NT2/D1 (cell line): ENCODE results near the gene UMAD1.
A peak's percentile ranks its signal among the peaks of the same experiment; 100 is the strongest.
"Not testable (repeated sequence)": the region's sequence is repeated elsewhere in the genome, so short reads cannot be mapped to it uniquely, and the experiment has no call there.

Source experiments
- DNase-seq: peaks from one replicate; pipeline ENCODE4 v3.0.0-alpha.2; 2011; ENCODE audit warnings: low read depth, low spot score
- H3K27me3 ChIP-seq: 2 replicates; pipeline ENCODE4 v1.6.0; 2011; ENCODE audit warnings: mild to moderate bottlenecking; ENCODE audit not compliant: insufficient read length, insufficient read depth
- H3K36me3 ChIP-seq: 2 replicates; pipeline ENCODE4 v1.6.1; 2011; ENCODE audit warnings: mild to moderate bottlenecking, low read length, mixed read lengths; ENCODE audit not compliant: insufficient read depth, insufficient read length
- H3K4me1 ChIP-seq: 2 replicates; pipeline ENCODE4 v1.5.1; 2011; ENCODE audit not compliant: insufficient read depth, insufficient read length
- H3K4me3 ChIP-seq: 2 replicates; pipeline ENCODE4 v1.5.1; 2011; ENCODE audit warnings: low read depth; ENCODE audit not compliant: insufficient read length
- H3K9ac ChIP-seq: 2 replicates; pipeline ENCODE4 v1.6.0; 2011; ENCODE audit warnings: low read depth; ENCODE audit not compliant: insufficient read length
- H3K9me3 ChIP-seq: 2 replicates; pipeline ENCODE4 v1.5.1; 2011; ENCODE audit warnings: mild to moderate bottlenecking, low read length; ENCODE audit not compliant: insufficient read depth
- SUZ12 ChIP-seq: IDR thresholded peaks from 2 replicates; pipeline ENCODE4 v1.6.1; 2011; ENCODE audit not compliant: insufficient read length, insufficient read depth; ENCODE audit errors: extremely low read depth
- YY1 ChIP-seq: IDR thresholded peaks from 2 replicates; pipeline ENCODE4 v1.6.1; 2011; ENCODE audit not compliant: insufficient read length, insufficient read depth
- ZNF274 ChIP-seq: IDR thresholded peaks from 2 replicates; pipeline ENCODE4 v1.6.1; 2011; ENCODE audit warnings: mild to moderate bottlenecking, low read depth, low read length

The UMAD1 gene

GRCh38 chr7:7654964-7655715 is 14.6 kb downstream of the UMAD1 start:
- no peaks in the 10 kb centered on the region for H3K4me1 ChIP-seq
- no peak for DNase-seq
- TF ChIP-seq ZNF274, result no peak
- TF ChIP-seq SUZ12, result no peak
- TF ChIP-seq YY1, result no peak
- no peaks in the 10 kb centered on the region for H3K27me3 ChIP-seq
- H3K36me3 ChIP-seq, result no peaks in the 10 kb centered on the region
- no peak overlapping the region for H3K4me3 ChIP-seq
- no peak overlapping the region for H3K9ac ChIP-seq
- H3K9me3 ChIP-seq, result no peaks in the 10 kb centered on the region

- not testable (repeated sequence) for H3K9me3 ChIP-seq, H3K4me3 ChIP-seq, H3K4me1 ChIP-seq, H3K27me3 ChIP-seq, H3K9ac ChIP-seq, DNase-seq, H3K36me3 ChIP-seq
Measured at GRCh38 chr7:7656459-7656858, 15.9 kb downstream of the UMAD1 start.

GRCh38 chr7:7662527-7662926 is 22.0 kb downstream of the UMAD1 start:
- no peaks in the 10 kb centered on the region for H3K36me3 ChIP-seq
- no peak overlapping the region for H3K9ac ChIP-seq
- peak; percentile 46 for DNase-seq
- H3K27me3 ChIP-seq, result no peaks in the 10 kb centered on the region
- H3K4me3 ChIP-seq, result no peak overlapping the region
- TF ChIP-seq SUZ12, result no peak
- no peak for TF ChIP-seq ZNF274
- peak; percentile 26 for TF ChIP-seq YY1
- no peaks in the 10 kb centered on the region for H3K9me3 ChIP-seq
- H3K4me1 ChIP-seq, result no peaks in the 10 kb centered on the region

GRCh38 chr7:7664291-7664690 is 23.7 kb downstream of the UMAD1 start:
- no peak for DNase-seq
- no peaks in the 10 kb centered on the region for H3K36me3 ChIP-seq
- no peaks in the 10 kb centered on the region for H3K4me1 ChIP-seq
- no peak overlapping the region for H3K9ac ChIP-seq
- H3K9me3 ChIP-seq, result no peaks in the 10 kb centered on the region; the same call in 1 of the 2 replicates
- H3K4me3 ChIP-seq, result no peak overlapping the region
- no peaks in the 10 kb centered on the region for H3K27me3 ChIP-seq
- TF ChIP-seq YY1 (no peak), ZNF274 (no peak), SUZ12 (no peak)

GRCh38 chr7:7665031-7665430 is 24.5 kb downstream of the UMAD1 start:
- H3K4me1 ChIP-seq, result no peaks in the 10 kb centered on the region
- DNase-seq, result no peak
- no peaks in the 10 kb centered on the region for H3K36me3 ChIP-seq
- TF ChIP-seq YY1 (no peak), ZNF274 (no peak), SUZ12 (no peak)
- H3K9ac ChIP-seq, result no peak overlapping the region
- no peaks in the 10 kb centered on the region for H3K27me3 ChIP-seq
- H3K4me3 ChIP-seq, result no peak overlapping the region
- peaks cover 4% of the 10 kb centered on the region; the same call in 1 of the 2 replicates for H3K9me3 ChIP-seq

GRCh38 chr7:7667187-7667586 is 26.6 kb downstream of the UMAD1 start:
- no peaks in the 10 kb centered on the region for H3K4me1 ChIP-seq
- H3K9me3 ChIP-seq, result peaks cover 4% of the 10 kb centered on the region; the same call in 1 of the 2 replicates
- no peak for TF ChIP-seq SUZ12
- TF ChIP-seq ZNF274, result no peak
- no peak for TF ChIP-seq YY1
- no peaks in the 10 kb centered on the region for H3K36me3 ChIP-seq
- H3K27me3 ChIP-seq, result no peaks in the 10 kb centered on the region
- no peak for DNase-seq
- H3K4me3 ChIP-seq, result no peak overlapping the region
- no peak overlapping the region for H3K9ac ChIP-seq

GRCh38 chr7:7668706-7669105 is 28.2 kb downstream of the UMAD1 start:
- DNase-seq, result no peak
- Histone ChIP-seq H3K27me3 (no peaks in the 10 kb centered on the region), H3K9ac (no peak overlapping the region), H3K4me3 (no peak overlapping the region), H3K36me3 (no peaks in the 10 kb centered on the region), H3K4me1 (no peaks in the 10 kb centered on the region), H3K9me3 (peaks cover 4% of the 10 kb centered on the region; the same call in 1 of the 2 replicates)
- no peak for TF ChIP-seq YY1
- no peak for TF ChIP-seq ZNF274
- no peak for TF ChIP-seq SUZ12

- TF ChIP-seq YY1, result no peak
- no peak for TF ChIP-seq SUZ12
- no peak for TF ChIP-seq ZNF274
- Histone ChIP-seq H3K9ac (no peak overlapping the region), H3K27me3 (no peaks in the 10 kb centered on the region), H3K36me3 (peaks cover 1% of the 10 kb centered on the region), H3K9me3 (peaks cover 4% of the 10 kb centered on the region; the same call in 1 of the 2 replicates), H3K4me3 (no peak overlapping the region), H3K4me1 (no peaks in the 10 kb centered on the region)
- no peak for DNase-seq
Measured at GRCh38 chr7:7670490-7670889, 29.9 kb downstream of the UMAD1 start.
